ENCODE measurements around the gene BICC1. TPM values are rescaled to one million over a fixed set of nuclear protein-coding genes. Genes with fewer than 3 reads are reported as not detected.

The BICC1 gene
- total and polyA plus RNA-seq, 2 donors (not counting 3 experiments of a cell fraction or from before 2014, with no cell fraction given), result 0.06 to 0.29 TPM

DNA sequence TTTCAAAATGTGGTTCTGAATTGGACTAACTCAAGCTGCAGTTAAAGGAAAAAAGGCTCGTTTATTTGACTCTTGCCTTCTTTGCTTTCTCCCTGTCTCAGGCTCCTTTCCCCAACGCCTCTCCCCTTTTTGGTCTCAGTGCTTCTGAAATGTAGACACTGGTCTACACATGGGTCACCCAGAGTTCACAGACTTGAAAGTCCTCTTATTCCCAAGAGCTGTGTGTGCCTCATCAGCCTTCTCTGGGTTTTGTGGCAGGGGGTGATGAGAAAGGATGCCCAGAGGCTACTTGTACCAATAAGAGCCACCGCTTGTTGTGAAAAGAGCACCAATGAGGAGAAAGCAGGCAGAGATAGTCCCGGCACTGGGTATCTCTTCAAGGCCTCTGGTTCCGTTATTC lies 125.7 kb downstream of the BICC1 start:
- Histone ChIP-seq H3K9me3 (replicated peaks; ENCODE audit: control insufficient read depth, insufficient read depth, low read length) (no peaks in the 10 kb centered on the region), H3K4me2 (ENCODE audit: insufficient read depth, low read length) (no peak overlapping the region), H3K9me1 (replicated peaks; ENCODE audit: control insufficient read depth, extremely low read depth, insufficient read depth, low read length) (no peaks in the 10 kb centered on the region), H3K36me3 (ENCODE audit: control insufficient read depth in 2 of 2, extremely low read depth in 1 of 2, insufficient read depth in 2 of 2, low read length in 2 of 2) (no peaks in the 10 kb centered on the region), H3K27ac (ENCODE audit: insufficient read depth, low read depth, low read length) (no peak overlapping the region), H3K79me2 (ENCODE audit: control insufficient read depth, insufficient read depth, low read length) (no peaks in the 10 kb centered on the region), H3K9ac (replicated peaks; ENCODE audit: extremely low read depth, insufficient read depth, low read length) (no peak overlapping the region), H4K20me1 (replicated peaks; ENCODE audit: control insufficient read depth, extremely low read depth, insufficient read depth, low read length) (no peaks in the 10 kb centered on the region), H3K4me1 (ENCODE audit: control insufficient read depth, extremely low read depth, insufficient read depth, low read length) (peaks cover 2% of the 10 kb centered on the region), H3K27me3 (ENCODE audit: control insufficient read depth in 2 of 2, insufficient read depth in 2 of 2, low read length in 2 of 2) (no peaks in the 10 kb centered on the region), H2AFZ (ENCODE audit: low read depth, low read length) (no peak overlapping the region), H3K4me3 (replicated peaks in 1 of 3; ENCODE audit: insufficient read depth in 1 of 3, low read depth in 1 of 3, low read length in 3 of 3) (no peak overlapping the region)
- no TSS peak for BruUV-seq (replicated peaks)
- no peak for TF ChIP-seq FOS (IDR thresholded peaks at IDR 0.05; ENCODE audit: borderline replicate concordance, insufficient read depth, low read length)
- TF ChIP-seq, protein P1, sequence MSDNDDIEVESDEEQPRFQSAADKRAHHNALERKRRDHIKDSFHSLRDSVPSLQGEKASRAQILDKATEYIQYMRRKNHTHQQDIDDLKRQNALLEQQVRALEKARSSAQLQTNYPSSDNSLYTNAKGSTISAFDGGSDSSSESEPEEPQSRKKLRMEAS (IDR thresholded peaks at IDR 0.05; ENCODE audit: insufficient read depth, insufficient read length), result no peak
- dilution Hi-C loops (cut with MboI; ENCODE audit: extremely low pct_ligation_motif_present, low sequenced_read_pairs), result no loop called here
- FAIRE-seq (no peak), DNase-seq (ENCODE audit: low read depth, low spot score) (no peak)
- POLR2A ChIA-PET, result interaction anchor here (0.7 kb wide), 1 partner anchor 49 kb away, joined by 5 read pairs; no protein-coding TSS in a partner anchor
- intact Hi-C loops (cut with micrococcal nuclease), result no loop called here
- CTCF ChIA-PET, result interaction anchor here (1.2 kb wide), 1 partner anchor 107 kb away, joined by 3 read pairs; no protein-coding TSS in a partner anchor

DNA sequence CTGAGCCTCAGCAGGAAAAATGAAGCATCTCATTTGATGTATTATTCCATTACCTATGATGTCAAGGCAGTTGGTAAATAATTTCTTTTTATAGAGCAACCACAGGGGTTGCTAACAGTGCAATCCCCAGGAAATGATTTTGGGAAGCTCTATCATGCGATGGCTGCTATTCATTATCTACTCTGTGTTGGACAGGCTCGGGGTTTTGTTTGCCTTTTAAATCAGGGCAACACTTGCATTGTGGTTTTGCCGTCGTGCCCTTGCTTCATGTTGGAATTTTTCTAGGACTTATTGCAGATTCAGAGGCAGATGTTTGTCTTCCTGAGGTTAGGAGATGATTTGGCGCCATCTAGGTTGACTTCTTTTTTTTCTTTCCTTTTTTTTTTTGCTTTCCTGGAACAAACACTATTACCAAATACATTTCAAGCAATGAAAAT lies 128.4 kb downstream of the BICC1 start:
- H3K9ac ChIP-seq (replicated peaks; ENCODE audit: extremely low read depth, insufficient read depth, low read length), result no peak overlapping the region
- dilution Hi-C loops (cut with MboI; ENCODE audit: extremely low pct_ligation_motif_present, low sequenced_read_pairs) (no loop called here), intact Hi-C loops (cut with micrococcal nuclease) (loop anchor here (1.0 to 5.0 kb wide), 3 partner anchors 110 to 339 kb away; no protein-coding TSS in a partner anchor)
- H3K27ac ChIP-seq (ENCODE audit: insufficient read depth, low read depth, low read length), result no peak overlapping the region
- H3K27me3 ChIP-seq (ENCODE audit: control insufficient read depth in 2 of 2, insufficient read depth in 2 of 2, low read length in 2 of 2), result no peaks in the 10 kb centered on the region
- H3K9me3 ChIP-seq (replicated peaks; ENCODE audit: control insufficient read depth, insufficient read depth, low read length), result no peaks in the 10 kb centered on the region
- DNase-seq (ENCODE audit: low read depth, low spot score), result no peak
- H2AFZ ChIP-seq (ENCODE audit: low read depth, low read length), result peak overlapping the region; percentile 21
- H4K20me1 ChIP-seq (replicated peaks; ENCODE audit: control insufficient read depth, extremely low read depth, insufficient read depth, low read length), result no peaks in the 10 kb centered on the region
- no peak overlapping the region for H3K4me3 ChIP-seq (replicated peaks in 1 of 3; ENCODE audit: insufficient read depth in 1 of 3, low read depth in 1 of 3, low read length in 3 of 3)
- ChIA-PET CTCF (interaction anchor here (1.0 to 1.9 kb wide), 3 partner anchors 12 to 341 kb away, joined by 3 to 8 read pairs (median 3); no protein-coding TSS in a partner anchor), POLR2A (no interaction called here)
- peaks cover 2% of the 10 kb centered on the region for H3K4me1 ChIP-seq (ENCODE audit: control insufficient read depth, extremely low read depth, insufficient read depth, low read length)
- H3K79me2 ChIP-seq (ENCODE audit: control insufficient read depth, insufficient read depth, low read length), result no peaks in the 10 kb centered on the region
- H3K9me1 ChIP-seq (replicated peaks; ENCODE audit: control insufficient read depth, extremely low read depth, insufficient read depth, low read length), result no peaks in the 10 kb centered on the region
- FAIRE-seq, result no peak
- no peaks in the 10 kb centered on the region for H3K36me3 ChIP-seq (ENCODE audit: control insufficient read depth in 2 of 2, extremely low read depth in 1 of 2, insufficient read depth in 2 of 2, low read length in 2 of 2)
- H3K4me2 ChIP-seq (ENCODE audit: insufficient read depth, low read length), result peak overlapping the region; percentile 11
- BruUV-seq (replicated peaks), result no TSS peak
- TF ChIP-seq FOS (IDR thresholded peaks at IDR 0.05; ENCODE audit: borderline replicate concordance, insufficient read depth, low read length), result no peak
- TF ChIP-seq, protein P1 (IDR thresholded peaks at IDR 0.05; ENCODE audit: insufficient read depth, insufficient read length), result no peak
- no peak for TF ChIP-seq GATA2 (IDR thresholded peaks at IDR 0.05; ENCODE audit: insufficient read depth, insufficient read length, low read depth, low read length)
- TF ChIP-seq JUN (IDR thresholded peaks at IDR 0.05; ENCODE audit: borderline replicate concordance, insufficient read depth, insufficient read length, low read depth), result no peak
- TF ChIP-seq POLR2A (IDR thresholded peaks at IDR 0.05; ENCODE audit: low read depth, low read length), result no peak
- TF ChIP-seq, protein P2, sequence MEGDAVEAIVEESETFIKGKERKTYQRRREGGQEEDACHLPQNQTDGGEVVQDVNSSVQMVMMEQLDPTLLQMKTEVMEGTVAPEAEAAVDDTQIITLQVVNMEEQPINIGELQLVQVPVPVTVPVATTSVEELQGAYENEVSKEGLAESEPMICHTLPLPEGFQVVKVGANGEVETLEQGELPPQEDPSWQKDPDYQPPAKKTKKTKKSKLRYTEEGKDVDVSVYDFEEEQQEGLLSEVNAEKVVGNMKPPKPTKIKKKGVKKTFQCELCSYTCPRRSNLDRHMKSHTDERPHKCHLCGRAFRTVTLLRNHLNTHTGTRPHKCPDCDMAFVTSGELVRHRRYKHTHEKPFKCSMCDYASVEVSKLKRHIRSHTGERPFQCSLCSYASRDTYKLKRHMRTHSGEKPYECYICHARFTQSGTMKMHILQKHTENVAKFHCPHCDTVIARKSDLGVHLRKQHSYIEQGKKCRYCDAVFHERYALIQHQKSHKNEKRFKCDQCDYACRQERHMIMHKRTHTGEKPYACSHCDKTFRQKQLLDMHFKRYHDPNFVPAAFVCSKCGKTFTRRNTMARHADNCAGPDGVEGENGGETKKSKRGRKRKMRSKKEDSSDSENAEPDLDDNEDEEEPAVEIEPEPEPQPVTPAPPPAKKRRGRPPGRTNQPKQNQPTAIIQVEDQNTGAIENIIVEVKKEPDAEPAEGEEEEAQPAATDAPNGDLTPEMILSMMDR (IDR thresholded peaks at IDR 0.05; ENCODE audit: extremely low read depth in 1 of 2, insufficient read depth in 1 of 2, low read depth in 1 of 2, low read length in 2 of 2), result peak in 1 of 2 donors; percentile 3
- no peak for TF ChIP-seq EZH2 (IDR thresholded peaks at IDR 0.05; ENCODE audit: borderline replicate concordance, low read depth, low read length, severe bottlenecking)
